Sigmoid colon (tissue), 7 donors: Measurements from ENCODE around the gene SPSB1. TPM values are rescaled to one million over a fixed set of nuclear protein-coding genes. Genes with fewer than 3 reads are reported as not detected.

Experiments used
- DNase-seq: peaks from one replicate; pipeline ENCODE4 v3.0.0-alpha.2; 2019
- H3K27ac ChIP-seq, 4 donors: fragments of 200-600 bp; sonication (generic); one replicate each; pipeline ENCODE4 v1.5.1; 2016 to 2019; ENCODE audit warnings: mild to moderate bottlenecking in 1 of 4
- H3K27me3 ChIP-seq, 3 donors: fragments of 200-600 bp; sonication (generic); one replicate each; pipeline ENCODE4 v1.5.1; 2019; ENCODE audit warnings: mild to moderate bottlenecking in 1 of 3
- H3K36me3 ChIP-seq, 4 donors: fragments of 200-600 bp; sonication (generic); one replicate each; pipeline ENCODE4 v1.5.1; 2016 to 2019
- H3K4me1 ChIP-seq, 4 donors: fragments of 200-600 bp; sonication (generic); one replicate each; pipeline ENCODE4 v1.5.1; 2017 to 2019
- H3K4me3 ChIP-seq, 4 donors: fragments of 200-600 bp; sonication (generic); one replicate each; pipeline ENCODE4 v1.5.1; 2017 to 2019; ENCODE audit warnings: mild to moderate bottlenecking in 2 of 4, moderate library complexity in 1 of 4
- H3K9me3 ChIP-seq, 4 donors: fragments of 200-600 bp in 3 of 4; sonication (generic) in 3 of 4; one replicate each; pipeline versions ENCODE4 v1.5.1 to v1.6.1; 2013 to 2019
- EP300 ChIP-seq, 4 donors: sonication (generic); formaldehyde crosslinking; IDR thresholded peaks; one replicate each; pipeline ENCODE4 v1.6.1; 2017; ENCODE audit warnings: antibody characterized with exemption in 4 of 4
- POLR2A ChIP-seq, 2 donors: fragments of 450-650 bp; IDR thresholded peaks; one replicate each; pipeline ENCODE4 v1.6.1; 2016; ENCODE audit warnings: antibody characterized with exemption in 2 of 2, mild to moderate bottlenecking in 2 of 2, moderate library complexity in 2 of 2
- POLR2AphosphoS5 ChIP-seq, 4 donors: sonication (generic); formaldehyde crosslinking; IDR thresholded peaks; one replicate each; pipeline ENCODE4 v1.6.1; 2017; ENCODE audit warnings: antibody characterized with exemption in 4 of 4
- WGBS, 2 donors: extraction: QIAGEN DNeasy Blood & Tissue Kit; methylation state at CpG; one replicate each; pipeline ENCODE4 v1.1.7; 2013; 5-methylcytosine and 5-hydroxymethylcytosine counted together
- intact Hi-C: fragments of 100-400 bp; cut with DNase I; formaldehyde crosslinking; loops from one replicate; pipeline ENCODE4 v1.15.1; 2023
- polyA plus RNA-seq, 3 donors: library from polyadenylated mRNA; stranded (reverse); fragments of 200-250 nt; gene quantifications; one replicate each; pipeline ENCODE4 v1.2.3, GENCODE V29; 2013
- total RNA-seq, 4 donors: library from RNA; depleted of rRNA; stranded (reverse); fragments of >200 nt; gene quantifications; one replicate each; pipeline ENCODE4 v1.1.0, GENCODE V29; 2016
- TF ChIP-seq, protein P1 (sequence below), 4 experiments: fragments of 450-650 bp in 3 of 4; fragments of 200-600 bp in 1 of 4; IDR thresholded peaks; one replicate each; pipeline ENCODE4 v1.5.1; 2016 to 2019; ENCODE audit warnings: antibody characterized with exemption in 4 of 4, mild to moderate bottlenecking in 3 of 4, moderate library complexity in 2 of 4
- donor health status: healthy with polysubstance abuse.
- donor health status: Bipolar disorder and iron deficiency.
- donor health status: healthy.

The SPSB1 gene
- total and polyA plus RNA-seq, 7 donors: 17.4 to 34.3 (median 26.4) TPM

DNA sequence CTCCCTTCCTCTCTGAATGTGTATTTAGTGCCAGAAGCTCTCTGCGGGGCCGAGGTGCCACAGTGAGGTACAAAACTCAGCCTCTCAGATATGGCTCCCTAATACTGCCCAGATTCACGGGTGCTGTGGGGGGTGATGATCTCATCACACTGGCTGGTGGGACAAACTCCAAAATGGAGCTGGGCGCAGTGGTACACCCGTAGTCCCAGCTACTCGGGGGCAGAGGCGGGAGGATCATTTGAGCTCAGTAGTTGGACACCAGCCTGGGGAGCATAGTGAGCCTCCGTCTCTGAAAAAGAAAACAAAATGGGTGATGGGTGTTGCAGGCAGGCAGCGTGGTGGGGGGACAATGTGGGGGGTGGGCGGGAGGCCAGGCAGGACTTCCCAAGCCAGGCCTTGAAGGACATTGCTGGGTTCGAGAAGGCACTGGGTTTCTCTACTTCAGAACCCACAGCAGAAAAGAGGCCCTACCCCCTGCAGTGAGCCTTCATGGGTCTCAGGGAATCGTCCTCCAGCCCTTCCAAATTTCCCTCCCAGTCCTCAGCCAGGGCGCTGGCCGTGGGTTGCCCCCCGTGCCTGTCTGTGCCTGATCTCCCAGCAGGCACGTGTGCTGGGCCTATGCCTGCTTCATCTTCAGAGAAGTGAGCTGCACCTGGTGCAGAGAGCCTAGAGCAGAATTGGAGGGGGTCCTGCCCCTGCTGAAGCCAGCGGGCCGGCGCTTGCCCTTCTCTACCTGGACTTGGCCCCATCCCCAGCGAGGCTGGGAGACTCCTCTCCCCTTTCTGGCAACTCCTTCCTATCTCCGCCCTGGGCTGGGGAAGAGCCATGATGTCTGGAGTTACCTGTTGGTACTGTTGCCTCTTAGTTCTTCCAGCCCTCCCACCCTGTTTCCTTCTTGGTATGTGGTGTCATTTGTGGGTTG is 44.1 kb upstream of the SPSB1 start:
- Histone ChIP-seq H3K27me3 (no peaks in the 10 kb centered on the region), H3K4me1 (peaks cover 0 to 66% (median 52%) of the 10 kb centered on the region in 4 donors), H3K36me3 (peaks cover 4 to 30% (median 22%) of the 10 kb centered on the region in 4 donors), H3K9me3 (no peaks in the 10 kb centered on the region), H3K4me3 (no peak overlapping the region), H3K27ac (peak overlapping the region in 2 of 4 donors; percentile 61 to 81)
- WGBS, 2 donors: 81 to 89% methylated on average over 21 of the region's 21 CpGs
- no peak for DNase-seq
- intact Hi-C loops: no loop called here
- TF ChIP-seq POLR2A (IDR thresholded peaks at IDR 0.05): no peak
- TF ChIP-seq EP300 (IDR thresholded peaks at IDR 0.05): no peak
- TF ChIP-seq, protein P1, sequence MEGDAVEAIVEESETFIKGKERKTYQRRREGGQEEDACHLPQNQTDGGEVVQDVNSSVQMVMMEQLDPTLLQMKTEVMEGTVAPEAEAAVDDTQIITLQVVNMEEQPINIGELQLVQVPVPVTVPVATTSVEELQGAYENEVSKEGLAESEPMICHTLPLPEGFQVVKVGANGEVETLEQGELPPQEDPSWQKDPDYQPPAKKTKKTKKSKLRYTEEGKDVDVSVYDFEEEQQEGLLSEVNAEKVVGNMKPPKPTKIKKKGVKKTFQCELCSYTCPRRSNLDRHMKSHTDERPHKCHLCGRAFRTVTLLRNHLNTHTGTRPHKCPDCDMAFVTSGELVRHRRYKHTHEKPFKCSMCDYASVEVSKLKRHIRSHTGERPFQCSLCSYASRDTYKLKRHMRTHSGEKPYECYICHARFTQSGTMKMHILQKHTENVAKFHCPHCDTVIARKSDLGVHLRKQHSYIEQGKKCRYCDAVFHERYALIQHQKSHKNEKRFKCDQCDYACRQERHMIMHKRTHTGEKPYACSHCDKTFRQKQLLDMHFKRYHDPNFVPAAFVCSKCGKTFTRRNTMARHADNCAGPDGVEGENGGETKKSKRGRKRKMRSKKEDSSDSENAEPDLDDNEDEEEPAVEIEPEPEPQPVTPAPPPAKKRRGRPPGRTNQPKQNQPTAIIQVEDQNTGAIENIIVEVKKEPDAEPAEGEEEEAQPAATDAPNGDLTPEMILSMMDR (IDR thresholded peaks at IDR 0.05): no peak
- no peak for TF ChIP-seq POLR2AphosphoS5 (IDR thresholded peaks at IDR 0.05)

DNA sequence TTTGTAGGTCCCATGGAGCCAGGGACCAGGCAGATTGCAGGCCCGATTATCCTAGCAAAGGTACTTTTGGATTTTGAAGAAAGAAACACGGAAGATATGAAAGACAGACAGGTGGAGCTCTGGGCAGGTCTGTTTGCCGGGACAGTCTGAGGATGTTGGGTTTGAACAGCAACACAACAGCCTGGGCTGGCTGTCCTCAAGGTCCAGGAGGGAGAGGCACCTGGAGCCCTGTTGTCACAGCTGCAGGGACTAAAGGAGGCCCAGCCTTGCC is 43.5 kb upstream of the SPSB1 start:
- 33 to 83% methylated on average over 3 of the region's 3 CpGs for WGBS, 2 donors
- Histone ChIP-seq H3K27ac (peak overlapping the region; percentile 58 to 81 (median 64)), H3K4me1 (peaks cover 0 to 67% (median 55%) of the 10 kb centered on the region in 4 donors), H3K9me3 (no peaks in the 10 kb centered on the region), H3K27me3 (no peaks in the 10 kb centered on the region), H3K4me3 (no peak overlapping the region), H3K36me3 (peaks cover 4 to 30% (median 22%) of the 10 kb centered on the region in 4 donors)
- no peak for DNase-seq
- TF ChIP-seq, protein P1 (IDR thresholded peaks at IDR 0.05): no peak
- no peak for TF ChIP-seq EP300 (IDR thresholded peaks at IDR 0.05)
- TF ChIP-seq POLR2AphosphoS5 (IDR thresholded peaks at IDR 0.05): no peak
- TF ChIP-seq POLR2A (IDR thresholded peaks at IDR 0.05): no peak
- intact Hi-C loops: no loop called here

DNA sequence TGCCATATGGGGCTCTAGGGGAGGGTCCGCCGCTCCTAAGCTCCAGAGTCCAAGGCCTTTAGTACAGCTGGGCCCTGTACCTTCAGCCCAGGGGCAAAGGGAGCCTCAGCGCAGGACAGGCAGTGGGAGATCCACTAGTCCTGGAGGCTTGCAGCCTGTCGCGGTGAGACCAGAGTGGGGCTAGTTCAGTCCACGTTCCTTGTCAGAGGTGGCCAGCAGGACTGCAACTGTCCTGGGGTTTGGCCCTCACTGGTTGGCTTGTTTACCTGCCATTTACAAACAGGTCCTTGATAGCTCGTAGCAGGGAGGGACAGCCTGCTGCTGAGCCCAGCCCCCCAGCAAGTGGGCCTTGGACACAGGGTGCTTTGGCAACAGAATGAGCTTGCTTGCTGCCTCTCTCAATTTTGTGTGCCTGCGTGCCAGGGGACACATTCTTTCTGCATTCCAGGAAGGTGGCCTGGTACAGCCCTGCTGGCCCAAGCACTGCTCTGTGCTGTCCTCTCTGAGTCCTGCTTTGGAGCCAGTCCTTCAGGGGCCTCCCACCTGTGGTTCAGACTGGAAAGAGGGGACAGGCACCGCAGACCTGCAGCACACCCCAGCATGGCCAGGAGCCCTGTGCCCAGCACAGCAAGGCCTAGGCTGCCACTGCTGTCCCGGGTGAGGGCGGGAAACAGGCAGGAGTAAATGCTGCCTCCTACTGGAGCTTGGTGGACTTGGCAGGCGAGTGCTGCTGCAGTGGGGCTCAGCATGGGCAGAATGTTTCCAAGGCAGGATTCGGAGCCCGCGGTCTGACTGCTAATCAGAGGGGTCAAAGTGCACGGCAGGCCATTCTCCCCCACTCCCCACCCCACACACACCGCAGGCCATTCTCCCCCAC is 42.9 kb upstream of the SPSB1 start:
- peaks cover 0 to 66% (median 56%) of the 10 kb centered on the region in 4 donors for H3K4me1 ChIP-seq
- H3K36me3 ChIP-seq: peaks cover 4 to 30% (median 22%) of the 10 kb centered on the region in 4 donors
- no peaks in the 10 kb centered on the region for H3K27me3 ChIP-seq
- H3K9me3 ChIP-seq: no peaks in the 10 kb centered on the region
- H3K27ac ChIP-seq: peak overlapping the region; percentile 58 to 81 (median 64)
- TF ChIP-seq, protein P1 (IDR thresholded peaks at IDR 0.05): peak in 3 of 4 experiments; percentile 21 to 44 (median 30)
- no peak for TF ChIP-seq EP300 (IDR thresholded peaks at IDR 0.05)
- intact Hi-C loops: no loop called here
- H3K4me3 ChIP-seq: no peak overlapping the region
- DNase-seq: no peak
- 45 to 81% methylated on average over 17 of the region's 17 CpGs for WGBS, 2 donors

DNA sequence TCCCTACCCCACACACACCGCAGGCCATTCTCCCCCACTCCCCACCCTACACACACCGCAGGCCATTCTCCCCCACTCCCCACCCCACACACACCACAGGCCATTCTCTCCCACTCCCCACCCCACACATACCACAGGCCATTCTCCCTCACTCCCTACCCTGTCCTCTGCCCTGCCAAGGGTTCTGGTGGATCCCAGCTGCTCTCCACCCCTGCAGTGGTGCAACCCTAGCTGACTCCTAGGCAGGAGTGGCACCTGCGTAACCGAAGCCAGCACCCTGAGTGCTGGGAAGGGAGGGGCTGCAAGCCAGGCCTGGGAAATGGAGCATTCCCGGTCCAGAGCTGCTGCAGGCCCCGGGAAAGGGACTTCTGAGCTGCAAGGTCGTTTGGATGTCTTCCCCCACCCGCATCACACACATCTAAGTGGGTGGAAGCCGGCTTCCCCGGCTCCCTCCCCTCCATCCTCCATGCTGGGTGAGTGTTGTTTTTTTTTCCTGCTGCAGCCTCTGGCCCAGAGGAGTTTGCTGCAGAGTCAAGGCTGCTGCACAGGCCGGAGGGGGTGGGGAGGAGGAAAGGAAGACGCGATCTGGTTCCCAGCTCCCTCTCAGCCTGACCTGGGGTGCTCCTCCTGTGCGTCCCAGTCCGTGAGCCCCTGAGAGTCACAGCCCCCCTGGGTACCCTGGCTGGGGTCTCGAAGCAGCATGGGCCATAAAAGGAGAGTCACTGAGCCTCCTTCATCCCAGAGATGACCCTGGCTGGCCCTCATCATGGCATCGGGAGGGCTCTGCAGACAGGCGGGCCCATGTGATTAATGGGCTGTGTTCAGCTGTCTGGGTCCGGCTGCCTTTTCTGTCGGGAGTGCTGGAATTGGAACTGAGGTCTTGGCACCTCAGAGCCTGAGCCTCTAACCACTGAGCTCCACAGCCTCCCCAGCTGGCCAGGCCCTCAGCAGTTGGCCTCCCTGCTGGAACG is 42.0 kb upstream of the SPSB1 start:
- Histone ChIP-seq H3K27me3 (no peaks in the 10 kb centered on the region), H3K9me3 (no peaks in the 10 kb centered on the region), H3K4me1 (peaks cover 0 to 63% (median 53%) of the 10 kb centered on the region in 4 donors), H3K36me3 (peaks cover 0 to 25% (median 17%) of the 10 kb centered on the region in 4 donors), H3K27ac (peak overlapping the region; percentile 58 to 81 (median 64)), H3K4me3 (peak overlapping the region in 1 of 4 donors; percentile 6)
- TF ChIP-seq, protein P1 (IDR thresholded peaks at IDR 0.05): peak in 1 of 4 experiments; percentile 5
- TF ChIP-seq EP300 (IDR thresholded peaks at IDR 0.05): no peak
- no peak for TF ChIP-seq POLR2A (IDR thresholded peaks at IDR 0.05)
- no peak for TF ChIP-seq POLR2AphosphoS5 (IDR thresholded peaks at IDR 0.05)
- intact Hi-C loops: no loop called here
- no peak for DNase-seq
- WGBS, 2 donors: 58 to 78% methylated on average over 21 of the region's 21 CpGs
